Measurements from ENCODE around the gene PUS7. TPM values are rescaled to one million over a fixed set of nuclear protein-coding genes. Genes with fewer than 3 reads are reported as not detected.
"Not testable (repeated sequence)": the region's sequence is repeated elsewhere in the genome, so short reads cannot be mapped to it uniquely, and the experiment has no call there.

The PUS7 gene
- total and polyA plus RNA-seq, 9 donors, result 4.0 to 19.6 (median 10.3) TPM

DNA sequence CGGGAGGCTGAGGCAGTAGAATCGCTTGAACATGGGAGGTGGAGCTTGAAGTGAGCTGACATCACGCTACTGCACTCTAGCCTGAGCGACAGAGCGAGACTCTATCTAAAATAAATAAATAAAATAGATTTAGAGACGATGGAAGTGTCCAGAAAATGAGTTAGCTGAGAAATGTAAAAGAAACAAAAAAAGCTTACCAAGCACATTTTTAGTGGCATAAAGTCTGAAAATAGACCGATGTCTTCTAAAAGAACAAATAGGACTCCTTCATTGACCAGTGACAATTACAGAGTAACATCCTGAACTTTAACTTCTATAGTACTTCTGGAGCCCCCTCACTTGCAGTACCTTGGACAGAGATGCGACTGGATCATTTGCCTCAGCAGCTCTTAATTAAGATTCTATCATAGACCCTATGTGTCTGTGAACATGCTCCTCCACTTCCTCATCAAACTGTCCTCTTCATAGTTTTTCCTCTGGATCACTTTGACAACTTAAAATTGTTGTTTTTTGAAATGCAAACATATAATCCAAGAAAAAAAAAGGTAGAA, 108.1 kb downstream of the PUS7 start:
- Histone ChIP-seq H3K9me3 (no peaks in the 10 kb centered on the region), H3K27me3 (no peaks in the 10 kb centered on the region), H3K4me3 (no peak overlapping the region), H3K36me3 (no peaks in the 10 kb centered on the region), H3K4me1 (ENCODE audit: insufficient read depth) (no peaks in the 10 kb centered on the region), H3K27ac (no peak overlapping the region)
- DNase-seq, result no peak
- TF ChIP-seq POLR2A (IDR thresholded peaks at IDR 0.05), result no peak
- no peak for TF ChIP-seq EP300 (IDR thresholded peaks at IDR 0.05)
- TF ChIP-seq, protein P1, sequence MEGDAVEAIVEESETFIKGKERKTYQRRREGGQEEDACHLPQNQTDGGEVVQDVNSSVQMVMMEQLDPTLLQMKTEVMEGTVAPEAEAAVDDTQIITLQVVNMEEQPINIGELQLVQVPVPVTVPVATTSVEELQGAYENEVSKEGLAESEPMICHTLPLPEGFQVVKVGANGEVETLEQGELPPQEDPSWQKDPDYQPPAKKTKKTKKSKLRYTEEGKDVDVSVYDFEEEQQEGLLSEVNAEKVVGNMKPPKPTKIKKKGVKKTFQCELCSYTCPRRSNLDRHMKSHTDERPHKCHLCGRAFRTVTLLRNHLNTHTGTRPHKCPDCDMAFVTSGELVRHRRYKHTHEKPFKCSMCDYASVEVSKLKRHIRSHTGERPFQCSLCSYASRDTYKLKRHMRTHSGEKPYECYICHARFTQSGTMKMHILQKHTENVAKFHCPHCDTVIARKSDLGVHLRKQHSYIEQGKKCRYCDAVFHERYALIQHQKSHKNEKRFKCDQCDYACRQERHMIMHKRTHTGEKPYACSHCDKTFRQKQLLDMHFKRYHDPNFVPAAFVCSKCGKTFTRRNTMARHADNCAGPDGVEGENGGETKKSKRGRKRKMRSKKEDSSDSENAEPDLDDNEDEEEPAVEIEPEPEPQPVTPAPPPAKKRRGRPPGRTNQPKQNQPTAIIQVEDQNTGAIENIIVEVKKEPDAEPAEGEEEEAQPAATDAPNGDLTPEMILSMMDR (IDR thresholded peaks at IDR 0.05), result no peak
- intact Hi-C loops (cut with DNase I), result no loop called here
- WGBS, 3 donors, result 68 to 72% (median 70%) methylated on average over 8 of the region's 8 CpGs

GRCh38 chr7:105410774-105411173, 111.3 kb downstream of the PUS7 start:
- 96 to 97% (median 96%) methylated on average over 6 to 34 of the region's 36 CpGs for WGBS, 3 donors
- H3K9me3 ChIP-seq; H3K27me3 ChIP-seq; DNase-seq; H3K36me3 ChIP-seq; H3K27ac ChIP-seq; H3K4me3 ChIP-seq; H3K4me1 ChIP-seq (ENCODE audit: insufficient read depth); intact Hi-C loops (cut with DNase I): not testable (repeated sequence)

DNA sequence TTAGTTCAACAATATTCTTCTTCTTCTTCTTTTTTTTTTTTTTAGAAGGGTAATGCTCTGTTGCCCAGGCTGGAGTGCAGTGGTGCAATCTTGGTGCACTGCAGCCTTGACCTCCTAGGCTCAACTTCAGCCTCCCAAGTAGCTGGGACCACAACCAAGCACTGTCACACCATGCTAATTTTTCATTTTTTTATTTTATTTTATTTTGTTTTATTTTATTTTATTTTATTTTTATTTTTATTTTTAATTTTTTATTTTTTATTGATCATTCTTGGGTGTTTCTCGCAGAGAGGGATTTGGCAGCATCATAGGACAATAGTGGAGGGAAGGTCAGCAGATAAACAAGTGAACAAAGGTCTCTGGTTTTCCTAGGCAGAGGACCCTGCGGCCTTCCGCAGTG, 112.3 kb downstream of the PUS7 start:
- DNase-seq; H3K4me1 ChIP-seq (ENCODE audit: insufficient read depth); H3K36me3 ChIP-seq; H3K4me3 ChIP-seq; intact Hi-C loops (cut with DNase I); H3K9me3 ChIP-seq; H3K27ac ChIP-seq; H3K27me3 ChIP-seq: not testable (repeated sequence)
- 46 to 82% (median 68%) methylated on average over 1 to 3 of the region's 3 CpGs for WGBS, 3 donors

DNA sequence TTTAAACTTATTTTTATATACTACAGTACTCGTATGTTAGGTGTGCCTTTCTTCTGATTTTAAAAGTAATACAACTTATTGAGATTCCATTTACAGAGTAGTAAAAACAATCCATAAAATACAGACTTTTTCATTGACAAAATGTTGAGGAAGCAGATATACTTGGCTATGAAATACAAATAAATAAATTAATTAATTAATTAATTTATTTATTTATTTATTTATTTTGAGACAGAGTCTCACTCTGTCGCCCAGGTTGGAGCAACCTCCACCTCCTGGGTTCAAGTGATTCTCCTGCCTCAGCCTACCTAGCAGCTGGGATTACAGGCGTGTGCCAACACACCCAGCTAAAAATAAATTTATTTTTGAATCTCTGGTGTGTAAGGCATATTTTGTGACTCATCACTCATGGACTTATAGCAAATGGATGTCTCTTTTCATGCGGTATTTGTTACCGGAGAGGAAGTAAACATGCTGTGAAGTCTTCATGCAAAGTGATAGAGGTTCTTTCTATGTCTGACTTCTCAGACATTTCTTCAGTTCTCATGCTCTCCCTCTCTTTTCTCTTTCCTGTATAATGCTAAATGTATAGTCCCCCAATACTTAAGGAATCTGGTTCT, 113.2 kb downstream of the PUS7 start:
- intact Hi-C loops (cut with DNase I), result no loop called here
- no peak overlapping the region for H3K4me3 ChIP-seq
- no peaks in the 10 kb centered on the region for H3K4me1 ChIP-seq (ENCODE audit: insufficient read depth)
- WGBS, 3 donors, result 87 to 88% (median 88%) methylated on average over 5 of the region's 5 CpGs
- DNase-seq, result no peak
- TF ChIP-seq EP300 (IDR thresholded peaks at IDR 0.05) (no peak), POLR2A (IDR thresholded peaks at IDR 0.05) (no peak)
- TF ChIP-seq, protein P1 (IDR thresholded peaks at IDR 0.05), result no peak
- H3K36me3 ChIP-seq, result no peaks in the 10 kb centered on the region
- H3K9me3 ChIP-seq, result no peaks in the 10 kb centered on the region
- no peaks in the 10 kb centered on the region for H3K27me3 ChIP-seq
- H3K27ac ChIP-seq, result no peak overlapping the region

Other genes starting within 250 kb of the PUS7 start
- gene SRPK2, start 133.3 kb downstream of the PUS7 start, total RNA-seq, result 10 to 100 TPM; 19.0 to 50.0 (median 39.8) TPM
- 10 to 100 TPM; 15.2 to 29.8 TPM for gene SRPK2, start 133.3 kb downstream of the PUS7 start, polyA plus RNA-seq
- gene RINT1, start 9.9 kb upstream of the PUS7 start, total RNA-seq, result 10 to 100 TPM in 6 of 7 donors, 1 to 10 TPM in 1; 9.7 to 20.2 (median 13.6) TPM
- gene RINT1, start 9.9 kb upstream of the PUS7 start, polyA plus RNA-seq, result 10 to 100 TPM; 10.2 to 11.4 TPM
- 10 to 100 TPM in 1 of 7 donors, 1 to 10 TPM in 1, under 1 TPM in 2, not detected in 3; 0.69 to 11.8 (median 0.97) TPM for gene EFCAB10, start 59.2 kb upstream of the PUS7 start, total RNA-seq
- under 1 TPM; 0.22 to 0.30 TPM for gene EFCAB10, start 59.2 kb upstream of the PUS7 start, polyA plus RNA-seq